ENCODE results near the gene LRRC3B.

LRRC3B gene

DNA sequence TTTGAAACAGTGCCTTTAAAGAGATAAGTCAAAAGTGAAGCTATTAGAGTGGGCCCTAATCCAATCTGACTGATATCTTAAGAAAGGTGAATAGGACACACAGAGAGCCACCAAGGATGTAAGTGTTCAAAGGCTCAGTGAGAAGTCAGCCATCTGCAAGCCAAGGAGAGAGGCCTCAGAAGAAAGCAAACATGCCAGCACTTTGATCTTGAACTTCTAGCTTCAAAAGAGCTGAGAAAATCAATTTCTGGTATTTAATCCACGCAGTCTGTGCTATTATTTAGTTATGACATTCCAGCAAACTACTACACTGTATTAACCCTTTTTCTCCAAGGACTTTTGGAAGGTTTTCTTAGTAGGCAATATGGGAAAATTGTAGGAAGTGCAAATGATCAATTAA, 95.7 kb downstream of the LRRC3B start:
- ATAC-seq, result no peak
- TF ChIP-seq OSR1 (CRISPR knock-in tag; IDR thresholded peaks at IDR 0.05) (no peak), ISL1 (CRISPR knock-in tag; IDR thresholded peaks at IDR 0.05) (no peak), CSDC2 (CRISPR knock-in tag; IDR thresholded peaks at IDR 0.05) (no peak)
- TF ChIP-seq, protein P1, sequence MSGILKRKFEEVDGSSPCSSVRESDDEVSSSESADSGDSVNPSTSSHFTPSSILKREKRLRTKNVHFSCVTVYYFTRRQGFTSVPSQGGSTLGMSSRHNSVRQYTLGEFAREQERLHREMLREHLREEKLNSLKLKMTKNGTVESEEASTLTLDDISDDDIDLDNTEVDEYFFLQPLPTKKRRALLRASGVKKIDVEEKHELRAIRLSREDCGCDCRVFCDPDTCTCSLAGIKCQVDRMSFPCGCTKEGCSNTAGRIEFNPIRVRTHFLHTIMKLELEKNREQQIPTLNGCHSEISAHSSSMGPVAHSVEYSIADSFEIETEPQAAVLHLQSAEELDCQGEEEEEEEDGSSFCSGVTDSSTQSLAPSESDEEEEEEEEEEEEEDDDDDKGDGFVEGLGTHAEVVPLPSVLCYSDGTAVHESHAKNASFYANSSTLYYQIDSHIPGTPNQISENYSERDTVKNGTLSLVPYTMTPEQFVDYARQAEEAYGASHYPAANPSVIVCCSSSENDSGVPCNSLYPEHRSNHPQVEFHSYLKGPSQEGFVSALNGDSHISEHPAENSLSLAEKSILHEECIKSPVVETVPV (CRISPR knock-in tag; IDR thresholded peaks at IDR 0.05), result no peak

DNA sequence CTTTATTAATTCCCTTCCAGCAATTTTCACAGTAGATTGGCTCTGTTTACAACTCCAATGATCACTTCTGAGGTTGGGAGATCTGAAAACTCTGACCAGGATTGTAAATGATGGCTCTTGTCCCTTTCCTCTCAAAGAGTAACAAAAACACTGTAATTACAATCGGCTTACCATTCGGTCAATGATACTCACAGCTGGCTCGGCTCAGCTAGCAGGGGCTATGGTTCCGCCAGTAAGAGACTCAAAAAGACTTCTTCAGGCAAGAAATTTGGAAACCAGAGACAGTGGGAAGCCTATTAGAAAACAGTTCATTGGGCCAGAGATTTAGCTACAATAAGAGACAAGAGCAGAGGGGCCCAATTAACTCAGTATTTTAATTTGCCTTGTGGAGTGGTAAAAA, 96.6 kb downstream of the LRRC3B start:
- no peak for ATAC-seq
- TF ChIP-seq ISL1 (CRISPR knock-in tag; IDR thresholded peaks at IDR 0.05), result no peak
- TF ChIP-seq TCF4 (CRISPR knock-in tag; IDR thresholded peaks at IDR 0.05; ENCODE audit: borderline replicate concordance), result no peak
- TF ChIP-seq, protein P1 (CRISPR knock-in tag; IDR thresholded peaks at IDR 0.05), result no peak
- TF ChIP-seq ESRRG (CRISPR knock-in tag; IDR thresholded peaks at IDR 0.05), result no peak
- TF ChIP-seq ARNTL (CRISPR knock-in tag; IDR thresholded peaks at IDR 0.05; ENCODE audit: borderline replicate concordance, low read depth), result no peak
- no peak for TF ChIP-seq ZNF8 (CRISPR knock-in tag; IDR thresholded peaks at IDR 0.05)
- TF ChIP-seq ZNF565 (CRISPR knock-in tag; conservative IDR thresholded peaks at IDR 0.05; ENCODE audit: low read depth), result no peak
- TF ChIP-seq, protein P2, sequence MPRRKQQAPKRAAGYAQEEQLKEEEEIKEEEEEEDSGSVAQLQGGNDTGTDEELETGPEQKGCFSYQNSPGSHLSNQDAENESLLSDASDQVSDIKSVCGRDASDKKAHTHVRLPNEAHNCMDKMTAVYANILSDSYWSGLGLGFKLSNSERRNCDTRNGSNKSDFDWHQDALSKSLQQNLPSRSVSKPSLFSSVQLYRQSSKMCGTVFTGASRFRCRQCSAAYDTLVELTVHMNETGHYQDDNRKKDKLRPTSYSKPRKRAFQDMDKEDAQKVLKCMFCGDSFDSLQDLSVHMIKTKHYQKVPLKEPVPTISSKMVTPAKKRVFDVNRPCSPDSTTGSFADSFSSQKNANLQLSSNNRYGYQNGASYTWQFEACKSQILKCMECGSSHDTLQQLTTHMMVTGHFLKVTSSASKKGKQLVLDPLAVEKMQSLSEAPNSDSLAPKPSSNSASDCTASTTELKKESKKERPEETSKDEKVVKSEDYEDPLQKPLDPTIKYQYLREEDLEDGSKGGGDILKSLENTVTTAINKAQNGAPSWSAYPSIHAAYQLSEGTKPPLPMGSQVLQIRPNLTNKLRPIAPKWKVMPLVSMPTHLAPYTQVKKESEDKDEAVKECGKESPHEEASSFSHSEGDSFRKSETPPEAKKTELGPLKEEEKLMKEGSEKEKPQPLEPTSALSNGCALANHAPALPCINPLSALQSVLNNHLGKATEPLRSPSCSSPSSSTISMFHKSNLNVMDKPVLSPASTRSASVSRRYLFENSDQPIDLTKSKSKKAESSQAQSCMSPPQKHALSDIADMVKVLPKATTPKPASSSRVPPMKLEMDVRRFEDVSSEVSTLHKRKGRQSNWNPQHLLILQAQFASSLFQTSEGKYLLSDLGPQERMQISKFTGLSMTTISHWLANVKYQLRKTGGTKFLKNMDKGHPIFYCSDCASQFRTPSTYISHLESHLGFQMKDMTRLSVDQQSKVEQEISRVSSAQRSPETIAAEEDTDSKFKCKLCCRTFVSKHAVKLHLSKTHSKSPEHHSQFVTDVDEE (CRISPR knock-in tag; IDR thresholded peaks at IDR 0.05), result no peak
- no peak for TF ChIP-seq ZFP30 (CRISPR knock-in tag; IDR thresholded peaks at IDR 0.05)
- no peak for TF ChIP-seq ZNF70 (CRISPR knock-in tag; IDR thresholded peaks at IDR 0.05)
- no peak for TF ChIP-seq GLIS3 (CRISPR knock-in tag; IDR thresholded peaks at IDR 0.05)

DNA sequence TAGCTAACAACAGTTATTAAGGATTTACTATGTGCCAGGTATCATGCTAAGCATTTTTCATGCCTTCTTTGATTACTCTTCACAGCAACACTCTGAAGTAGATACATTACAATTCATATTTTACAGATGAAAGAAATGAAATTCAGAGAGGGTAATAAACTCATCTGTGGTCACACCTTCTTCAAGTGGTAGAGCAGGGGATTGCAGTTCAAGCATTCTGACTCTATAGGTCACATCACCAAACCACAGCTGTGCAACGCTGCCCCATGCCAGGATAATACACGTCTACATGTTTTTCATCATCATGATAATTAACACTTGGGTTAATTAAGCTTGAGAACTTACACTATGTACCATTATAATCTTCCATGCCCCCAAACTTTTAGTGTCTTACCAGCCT, 98.5 kb downstream of the LRRC3B start:
- no peak for ATAC-seq
- TF ChIP-seq RARB (CRISPR knock-in tag; IDR thresholded peaks at IDR 0.05) (no peak), ESRRG (CRISPR knock-in tag; IDR thresholded peaks at IDR 0.05) (no peak), BACH2 (CRISPR knock-in tag; IDR thresholded peaks at IDR 0.05; ENCODE audit: borderline replicate concordance) (no peak), ZFP3 (CRISPR knock-in tag; IDR thresholded peaks at IDR 0.05) (no peak), PPARA (CRISPR knock-in tag; IDR thresholded peaks at IDR 0.05; ENCODE audit: borderline replicate concordance) (no peak), TOX (CRISPR knock-in tag; IDR thresholded peaks at IDR 0.05; ENCODE audit: borderline replicate concordance) (no peak), SNAI2 (CRISPR knock-in tag; IDR thresholded peaks at IDR 0.05) (no peak), ARNTL (CRISPR knock-in tag; IDR thresholded peaks at IDR 0.05; ENCODE audit: borderline replicate concordance, low read depth) (no peak), ZNF8 (CRISPR knock-in tag; IDR thresholded peaks at IDR 0.05) (no peak), GLIS3 (CRISPR knock-in tag; IDR thresholded peaks at IDR 0.05) (no peak), ZC3H10 (CRISPR knock-in tag; IDR thresholded peaks at IDR 0.05) (no peak), CSDC2 (CRISPR knock-in tag; IDR thresholded peaks at IDR 0.05) (no peak), TCF4 (CRISPR knock-in tag; IDR thresholded peaks at IDR 0.05; ENCODE audit: borderline replicate concordance) (no peak)
- TF ChIP-seq, protein P2 (CRISPR knock-in tag; IDR thresholded peaks at IDR 0.05), result no peak
- TF ChIP-seq, protein P1 (CRISPR knock-in tag; IDR thresholded peaks at IDR 0.05), result no peak
- TF ChIP-seq, protein P3, sequence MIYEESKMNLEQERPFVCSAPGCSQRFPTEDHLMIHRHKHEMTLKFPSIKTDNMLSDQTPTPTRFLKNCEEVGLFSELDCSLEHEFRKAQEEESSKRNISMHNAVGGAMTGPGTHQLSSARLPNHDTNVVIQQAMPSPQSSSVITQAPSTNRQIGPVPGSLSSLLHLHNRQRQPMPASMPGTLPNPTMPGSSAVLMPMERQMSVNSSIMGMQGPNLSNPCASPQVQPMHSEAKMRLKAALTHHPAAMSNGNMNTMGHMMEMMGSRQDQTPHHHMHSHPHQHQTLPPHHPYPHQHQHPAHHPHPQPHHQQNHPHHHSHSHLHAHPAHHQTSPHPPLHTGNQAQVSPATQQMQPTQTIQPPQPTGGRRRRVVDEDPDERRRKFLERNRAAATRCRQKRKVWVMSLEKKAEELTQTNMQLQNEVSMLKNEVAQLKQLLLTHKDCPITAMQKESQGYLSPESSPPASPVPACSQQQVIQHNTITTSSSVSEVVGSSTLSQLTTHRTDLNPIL (CRISPR knock-in tag; IDR thresholded peaks at IDR 0.05; ENCODE audit: low read depth), result no peak

Data from SK-N-SH treated with all-trans-retinoic acid at 6 μM for 48 hours (cell line).